Measurements from ENCODE around the gene SLC50A1. TPM values are rescaled to one million over a fixed set of nuclear protein-coding genes. Genes with fewer than 3 reads are reported as not detected.
"Not testable (repeated sequence)": the region's sequence is repeated elsewhere in the genome, so short reads cannot be mapped to it uniquely, and the experiment has no call there.

SLC50A1 gene
- polyA plus RNA-seq, 2 donors, result 41.0 to 51.5 TPM

DNA sequence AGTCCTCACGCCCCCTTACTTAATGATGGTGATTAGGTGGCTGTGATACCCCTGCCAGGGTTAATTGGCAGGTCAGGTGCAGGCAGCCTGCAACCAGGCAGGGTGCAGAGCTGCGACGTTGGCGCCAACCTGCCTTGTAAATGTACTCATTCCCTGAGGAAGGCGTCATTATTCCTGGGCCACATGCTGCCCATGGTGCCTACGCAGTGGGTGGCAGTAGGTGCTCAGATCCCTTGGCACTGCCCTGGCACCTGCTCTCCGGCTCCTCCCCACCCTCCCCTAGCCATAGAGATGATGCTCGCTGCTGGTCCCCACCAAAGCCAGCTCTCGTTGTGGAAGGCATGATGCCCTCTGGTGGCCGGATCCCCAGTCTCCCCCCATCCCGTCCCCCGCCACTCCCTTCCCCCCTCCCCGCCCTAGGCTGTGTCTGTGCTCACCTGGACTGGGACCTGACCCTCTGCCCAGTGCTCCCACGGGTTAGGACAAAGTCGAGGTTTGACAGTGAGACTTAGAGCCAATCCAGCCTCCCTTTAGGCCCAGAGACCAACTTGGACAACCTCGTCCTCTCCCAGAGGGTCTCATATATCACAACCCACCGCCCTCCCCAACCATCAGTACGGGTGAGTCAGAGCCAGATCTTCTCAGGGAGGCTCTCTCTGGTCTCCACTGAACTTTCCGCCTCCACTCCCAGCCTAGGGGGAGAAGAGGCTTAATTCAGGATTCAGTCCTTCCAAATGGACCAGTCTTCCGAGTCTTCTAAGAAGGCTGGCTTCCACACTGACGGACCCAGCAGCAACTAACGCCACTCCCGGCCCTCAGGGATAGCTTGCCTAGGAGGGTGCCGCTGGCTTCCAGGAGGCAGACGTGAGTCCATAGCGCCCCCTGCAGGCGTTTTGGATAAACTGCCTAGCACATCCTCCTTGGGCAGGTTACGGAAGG lies 31.8 kb downstream of the SLC50A1 start:
- Histone ChIP-seq H3K27me3 (ENCODE audit: control insufficient read depth in 1 of 2, insufficient read depth in 2 of 2, low read length in 2 of 2) (no peaks in the 10 kb centered on the region), H3K4me1 (ENCODE audit: control insufficient read depth in 2 of 2, insufficient read depth in 2 of 2, low read length in 1 of 2) (peaks cover 0 to 3% of the 10 kb centered on the region in 2 donors), H3K27ac (ENCODE audit: low read depth in 2 of 2, low read length in 1 of 2) (peak overlapping the region; percentile 45 to 60), H3K36me3 (ENCODE audit: control insufficient read depth in 2 of 2, insufficient read depth in 2 of 2, low read length in 1 of 2) (peaks cover 0 to 11% of the 10 kb centered on the region in 2 donors), H3K9me3 (ENCODE audit: control insufficient read depth in 2 of 2, insufficient read depth in 1 of 2, low read depth in 1 of 2, low read length in 1 of 2) (no peaks in the 10 kb centered on the region), H3K4me3 (ENCODE audit: low read depth in 1 of 2, low read length in 2 of 2) (no peak overlapping the region)
- 7 to 8% methylated on average over 28 of the region's 28 CpGs for WGBS, 2 donors

DNA sequence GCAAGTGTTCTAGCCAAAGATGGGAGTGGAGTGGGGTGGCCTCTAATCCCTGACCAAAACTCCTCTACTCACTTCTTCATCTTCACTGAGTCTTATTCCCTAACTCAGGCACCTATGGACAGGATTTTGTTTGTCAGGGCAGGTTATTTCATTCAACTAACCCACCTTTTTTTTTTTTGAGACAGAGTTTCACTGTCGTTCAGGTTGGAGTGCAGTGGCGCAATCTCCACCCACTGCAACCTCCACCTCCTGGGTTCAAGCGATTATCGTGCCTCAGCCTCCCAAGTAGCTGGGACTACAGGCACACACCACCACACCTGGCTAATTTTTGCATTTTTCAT lies 32.4 kb downstream of the SLC50A1 start:
- H3K27ac ChIP-seq (ENCODE audit: low read depth in 2 of 2, low read length in 1 of 2); H3K27me3 ChIP-seq (ENCODE audit: control insufficient read depth in 1 of 2, insufficient read depth in 2 of 2, low read length in 2 of 2); H3K4me3 ChIP-seq (ENCODE audit: low read depth in 1 of 2, low read length in 2 of 2); H3K4me1 ChIP-seq (ENCODE audit: control insufficient read depth in 2 of 2, insufficient read depth in 2 of 2, low read length in 1 of 2); H3K9me3 ChIP-seq (ENCODE audit: control insufficient read depth in 2 of 2, insufficient read depth in 1 of 2, low read depth in 1 of 2, low read length in 1 of 2): not testable (repeated sequence)
- H3K36me3 ChIP-seq (ENCODE audit: control insufficient read depth in 2 of 2, insufficient read depth in 2 of 2, low read length in 1 of 2), result peaks cover 0 to 11% of the 10 kb centered on the region in 2 donors
- WGBS, 2 donors, result 42% methylated on average over 4 of the region's 4 CpGs

DNA sequence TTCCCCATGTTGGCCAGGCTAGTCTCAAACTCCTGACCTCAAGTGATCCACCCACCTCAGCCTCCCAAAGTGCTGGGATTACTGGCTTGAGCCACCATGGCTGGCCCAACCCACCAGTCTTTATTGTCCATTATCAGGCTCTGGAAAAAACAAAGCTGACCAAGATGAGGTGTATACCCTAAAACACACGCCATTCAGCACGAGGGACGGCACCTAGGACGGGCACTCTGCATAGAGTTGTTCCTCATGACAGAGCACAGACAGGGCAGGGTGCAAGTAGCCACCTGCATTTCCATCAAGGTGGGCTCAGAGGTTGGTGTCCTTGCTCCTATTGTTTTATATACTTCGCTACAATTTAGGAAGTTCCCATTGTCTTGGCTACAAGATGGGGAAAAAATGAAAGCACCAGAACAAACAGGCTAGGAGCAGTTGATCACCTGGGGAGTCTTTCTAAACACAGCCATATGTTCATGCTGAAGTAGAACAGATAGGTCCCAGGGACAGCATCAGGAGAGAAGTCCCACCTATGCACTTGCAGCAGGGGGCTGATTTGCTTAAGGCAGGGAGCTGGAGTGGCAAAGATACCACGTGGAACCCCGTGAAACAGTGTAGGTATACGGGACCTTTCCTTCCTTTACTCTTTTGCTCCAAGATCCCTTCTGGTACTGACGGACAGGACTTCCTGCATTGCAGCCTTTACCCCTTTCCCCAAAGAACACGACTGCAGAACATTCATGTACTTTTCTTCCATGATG lies 33.0 kb downstream of the SLC50A1 start:
- Histone ChIP-seq H3K9me3 (ENCODE audit: control insufficient read depth in 2 of 2, insufficient read depth in 1 of 2, low read depth in 1 of 2, low read length in 1 of 2) (no peaks in the 10 kb centered on the region), H3K4me1 (ENCODE audit: control insufficient read depth in 2 of 2, insufficient read depth in 2 of 2, low read length in 1 of 2) (peaks cover 0 to 3% of the 10 kb centered on the region in 2 donors), H3K27me3 (ENCODE audit: control insufficient read depth in 1 of 2, insufficient read depth in 2 of 2, low read length in 2 of 2) (no peaks in the 10 kb centered on the region), H3K36me3 (ENCODE audit: control insufficient read depth in 2 of 2, insufficient read depth in 2 of 2, low read length in 1 of 2) (peaks cover 0 to 11% of the 10 kb centered on the region in 2 donors), H3K27ac (ENCODE audit: low read depth in 2 of 2, low read length in 1 of 2) (no peak overlapping the region), H3K4me3 (ENCODE audit: low read depth in 1 of 2, low read length in 2 of 2) (no peak overlapping the region)
- 81 to 83% methylated on average over 10 of the region's 10 CpGs for WGBS, 2 donors

DNA sequence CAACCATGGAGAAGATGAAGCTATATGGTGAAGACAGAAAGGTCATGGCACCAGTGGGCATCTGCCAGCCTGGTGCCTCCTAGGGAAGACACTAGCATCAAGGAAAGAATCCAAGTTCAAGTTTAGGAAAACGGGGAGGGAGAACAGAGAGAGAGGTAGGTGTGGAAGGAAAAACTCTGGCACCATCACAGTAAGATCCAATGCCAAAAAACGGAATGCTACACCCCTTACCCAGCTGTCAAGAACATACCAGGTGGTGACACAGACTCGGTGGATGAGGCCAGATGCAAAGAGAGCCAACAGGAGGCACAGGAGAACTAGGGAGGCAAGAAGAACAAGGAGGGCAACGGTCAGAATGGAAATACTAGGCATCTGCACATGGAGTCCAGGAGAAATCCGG lies 33.9 kb downstream of the SLC50A1 start:
- H3K36me3 ChIP-seq (ENCODE audit: control insufficient read depth in 2 of 2, insufficient read depth in 2 of 2, low read length in 1 of 2), result peaks cover 0 to 11% of the 10 kb centered on the region in 2 donors
- H3K4me1 ChIP-seq (ENCODE audit: control insufficient read depth in 2 of 2, insufficient read depth in 2 of 2, low read length in 1 of 2), result peaks cover 0 to 3% of the 10 kb centered on the region in 2 donors
- H3K27ac ChIP-seq (ENCODE audit: low read depth in 2 of 2, low read length in 1 of 2), result no peak overlapping the region
- no peaks in the 10 kb centered on the region for H3K27me3 ChIP-seq (ENCODE audit: control insufficient read depth in 1 of 2, insufficient read depth in 2 of 2, low read length in 2 of 2)
- WGBS, 2 donors, result 67 to 73% methylated on average over 5 of the region's 5 CpGs
- no peak overlapping the region for H3K4me3 ChIP-seq (ENCODE audit: low read depth in 1 of 2, low read length in 2 of 2)
- H3K9me3 ChIP-seq (ENCODE audit: control insufficient read depth in 2 of 2, insufficient read depth in 1 of 2, low read depth in 1 of 2, low read length in 1 of 2), result no peaks in the 10 kb centered on the region

DNA sequence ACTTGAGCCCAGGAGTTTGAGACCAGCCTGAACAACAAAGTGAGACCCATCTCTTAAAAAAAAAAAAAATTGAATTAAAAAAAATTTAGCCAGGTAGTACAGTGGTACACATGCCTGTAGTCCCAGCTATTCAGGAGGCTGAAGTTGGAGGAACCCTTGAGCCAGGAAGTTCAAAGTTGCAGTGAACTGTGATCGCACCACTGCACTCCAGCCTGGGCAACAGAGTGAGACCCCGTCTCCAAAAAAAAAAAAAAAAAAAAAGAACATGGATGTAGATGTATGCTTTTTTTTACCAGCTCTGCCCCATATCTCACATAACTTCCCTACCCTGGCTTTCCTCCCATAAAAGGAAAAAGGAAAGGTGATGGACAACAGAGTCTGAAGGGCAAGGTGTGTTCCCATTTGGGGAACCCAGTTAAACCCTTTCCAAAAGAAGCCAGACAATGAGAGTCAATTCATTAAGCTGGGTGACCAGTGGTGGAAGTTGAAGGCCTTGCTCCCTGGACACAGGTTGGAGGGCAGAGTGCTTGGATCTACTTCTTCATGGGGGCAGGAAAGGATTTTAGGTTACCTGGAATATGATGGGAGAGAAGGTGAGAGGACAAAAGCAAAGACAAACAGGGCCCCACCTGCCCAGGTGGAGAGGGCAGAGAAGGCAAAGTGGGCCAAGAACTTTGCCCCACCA lies 34.6 kb downstream of the SLC50A1 start:
- Histone ChIP-seq H3K9me3 (ENCODE audit: control insufficient read depth in 2 of 2, insufficient read depth in 1 of 2, low read depth in 1 of 2, low read length in 1 of 2) (no peaks in the 10 kb centered on the region), H3K36me3 (ENCODE audit: control insufficient read depth in 2 of 2, insufficient read depth in 2 of 2, low read length in 1 of 2) (peaks cover 0 to 11% of the 10 kb centered on the region in 2 donors), H3K27ac (ENCODE audit: low read depth in 2 of 2, low read length in 1 of 2) (no peak overlapping the region), H3K27me3 (ENCODE audit: control insufficient read depth in 1 of 2, insufficient read depth in 2 of 2, low read length in 2 of 2) (no peaks in the 10 kb centered on the region), H3K4me3 (ENCODE audit: low read depth in 1 of 2, low read length in 2 of 2) (no peak overlapping the region), H3K4me1 (ENCODE audit: control insufficient read depth in 2 of 2, insufficient read depth in 2 of 2, low read length in 1 of 2) (peaks cover 0 to 3% of the 10 kb centered on the region in 2 donors)
- 89 to 94% methylated on average over 2 of the region's 2 CpGs for WGBS, 2 donors

DNA sequence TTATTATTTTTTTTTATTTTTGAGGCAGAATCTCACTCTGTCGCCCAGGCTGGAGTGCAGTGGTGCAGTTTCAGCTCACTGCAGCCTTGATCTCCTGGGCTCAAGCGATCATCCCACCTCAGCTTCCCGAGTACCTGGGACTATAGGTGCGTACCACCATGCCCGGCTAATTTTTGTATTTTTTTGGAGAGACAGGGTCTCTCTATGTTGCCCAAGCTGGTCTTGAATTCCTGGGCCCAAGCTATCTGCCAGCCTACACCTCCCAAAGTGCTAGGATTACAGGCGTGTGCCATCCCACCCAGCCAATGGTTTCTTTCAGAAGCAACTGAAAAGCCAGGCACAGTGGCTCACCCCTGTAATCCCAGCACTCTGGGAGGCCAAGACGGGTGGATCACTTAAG lies 35.2 kb downstream of the SLC50A1 start:
- peaks cover 0 to 11% of the 10 kb centered on the region in 2 donors for H3K36me3 ChIP-seq (ENCODE audit: control insufficient read depth in 2 of 2, insufficient read depth in 2 of 2, low read length in 1 of 2)
- no peaks in the 10 kb centered on the region for H3K9me3 ChIP-seq (ENCODE audit: control insufficient read depth in 2 of 2, insufficient read depth in 1 of 2, low read depth in 1 of 2, low read length in 1 of 2)
- H3K27ac ChIP-seq (ENCODE audit: low read depth in 2 of 2, low read length in 1 of 2), result no peak overlapping the region
- WGBS, 2 donors, result 91 to 95% methylated on average over 7 of the region's 7 CpGs
- peaks cover 0 to 3% of the 10 kb centered on the region in 2 donors for H3K4me1 ChIP-seq (ENCODE audit: control insufficient read depth in 2 of 2, insufficient read depth in 2 of 2, low read length in 1 of 2)
- no peaks in the 10 kb centered on the region for H3K27me3 ChIP-seq (ENCODE audit: control insufficient read depth in 1 of 2, insufficient read depth in 2 of 2, low read length in 2 of 2)
- no peak overlapping the region for H3K4me3 ChIP-seq (ENCODE audit: low read depth in 1 of 2, low read length in 2 of 2)

DNA sequence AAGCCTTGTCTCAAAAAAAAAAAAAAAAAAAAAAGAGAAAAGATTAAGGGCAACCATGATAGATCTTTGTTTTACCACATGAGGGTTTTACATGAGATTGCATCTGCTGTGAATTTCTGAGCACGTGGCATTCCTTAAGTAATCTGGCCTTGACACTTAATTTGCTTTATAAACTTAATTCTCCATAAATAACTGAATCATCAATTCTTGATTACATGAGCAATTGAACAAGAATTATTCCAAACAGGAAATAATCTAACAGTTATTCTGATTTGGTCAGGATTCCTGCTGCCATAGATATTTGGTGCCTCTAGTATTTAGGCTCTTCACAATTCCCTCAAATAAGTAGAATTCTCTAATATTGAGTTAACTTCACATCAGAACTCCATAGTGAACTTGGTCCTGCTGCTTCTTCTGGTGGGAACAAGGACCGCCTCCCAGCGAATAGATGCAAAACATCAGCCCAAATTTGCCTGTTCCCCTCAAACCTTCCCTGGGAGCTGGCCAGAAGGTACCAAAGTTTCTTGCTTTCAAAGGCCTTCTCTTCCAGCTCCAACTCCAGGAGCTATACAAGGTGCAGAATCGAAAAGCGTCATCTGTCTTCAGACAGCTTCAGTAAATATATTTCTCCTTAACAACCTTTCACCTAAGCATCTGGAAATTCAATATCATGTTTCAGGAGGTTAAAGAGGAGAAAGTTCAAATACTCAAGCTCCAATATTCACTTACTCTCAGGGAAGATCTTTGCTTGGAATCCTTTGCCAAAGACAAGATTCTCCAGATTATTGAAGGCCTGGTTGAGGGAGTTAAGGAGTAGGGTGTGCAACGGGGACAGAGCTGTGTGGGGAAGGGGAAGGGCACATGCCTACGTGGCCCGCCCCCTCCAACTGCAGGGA lies 36.4 kb downstream of the SLC50A1 start:
- Histone ChIP-seq H3K27me3 (ENCODE audit: control insufficient read depth in 1 of 2, insufficient read depth in 2 of 2, low read length in 2 of 2) (no peaks in the 10 kb centered on the region), H3K9me3 (ENCODE audit: control insufficient read depth in 2 of 2, insufficient read depth in 1 of 2, low read depth in 1 of 2, low read length in 1 of 2) (no peaks in the 10 kb centered on the region), H3K27ac (ENCODE audit: low read depth in 2 of 2, low read length in 1 of 2) (peak overlapping the region; percentile 90 to 96), H3K4me3 (ENCODE audit: low read depth in 1 of 2, low read length in 2 of 2) (peak overlapping the region; percentile 81 to 86), H3K36me3 (ENCODE audit: control insufficient read depth in 2 of 2, insufficient read depth in 2 of 2, low read length in 1 of 2) (peaks cover 0 to 11% of the 10 kb centered on the region in 2 donors), H3K4me1 (ENCODE audit: control insufficient read depth in 2 of 2, insufficient read depth in 2 of 2, low read length in 1 of 2) (peaks cover 0 to 7% of the 10 kb centered on the region in 2 donors)
- 42 to 47% methylated on average over 8 of the region's 8 CpGs for WGBS, 2 donors

DNA sequence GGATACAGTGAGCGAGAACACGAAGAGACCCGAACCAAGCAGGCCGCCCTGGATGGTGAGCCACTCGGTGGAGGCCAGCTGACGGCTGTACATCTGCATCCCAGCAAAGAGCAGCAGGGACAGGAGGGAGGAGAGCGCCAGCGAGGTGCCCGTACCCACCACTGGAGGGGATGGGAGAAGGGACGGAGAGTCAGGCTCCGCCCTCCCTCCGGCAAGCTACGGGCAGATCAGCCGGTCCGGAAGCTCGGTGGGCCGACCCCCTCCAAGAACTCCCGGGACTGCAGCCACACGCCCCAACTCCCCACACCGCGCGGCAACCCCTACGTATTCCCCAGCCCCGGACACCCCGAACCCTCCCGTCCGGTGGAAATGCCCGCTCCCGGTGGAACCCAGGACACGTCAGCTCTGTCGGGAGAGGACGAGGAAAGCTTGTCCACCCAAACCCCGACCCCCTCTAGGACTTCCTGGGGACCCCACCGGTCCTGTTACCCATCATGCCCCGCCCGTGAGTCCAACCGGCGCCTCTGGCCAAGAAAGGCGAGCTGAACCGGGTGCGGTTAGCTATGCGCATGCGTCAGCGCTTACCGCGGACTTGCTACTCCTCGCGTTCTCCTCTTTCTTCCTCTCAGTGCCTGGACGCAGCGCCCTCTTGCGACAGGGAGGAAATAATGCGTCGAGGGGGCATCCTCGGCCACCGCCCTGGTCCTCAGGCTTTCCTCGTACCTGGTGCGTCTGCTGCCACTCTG lies 37.3 kb downstream of the SLC50A1 start, which contains the start of gene KRTCAP2:
TSS of gene KRTCAP2 (minus strand) at position 573 of the 746 bp plus-strand sequence. CDS start at position 493, 80 bp downstream.
- H3K36me3 ChIP-seq (ENCODE audit: control insufficient read depth in 2 of 2, insufficient read depth in 2 of 2, low read length in 1 of 2), result peaks cover 0 to 11% of the 10 kb centered on the region in 2 donors
- WGBS, 2 donors, result 0% methylated on average over 49 to 57 of the region's 57 CpGs
- peak within 1 kb of the TSS; percentile 81 to 86 for H3K4me3 ChIP-seq (ENCODE audit: low read depth in 1 of 2, low read length in 2 of 2)
- H3K27ac ChIP-seq (ENCODE audit: low read depth in 2 of 2, low read length in 1 of 2), result peak within 1 kb of the TSS; percentile 90 to 96
- H3K4me1 ChIP-seq (ENCODE audit: control insufficient read depth in 2 of 2, insufficient read depth in 2 of 2, low read length in 1 of 2), result peaks cover 0 to 11% of the 10 kb centered on the region in 2 donors
- no peaks in the 10 kb centered on the region for H3K9me3 ChIP-seq (ENCODE audit: control insufficient read depth in 2 of 2, insufficient read depth in 1 of 2, low read depth in 1 of 2, low read length in 1 of 2)
- H3K27me3 ChIP-seq (ENCODE audit: control insufficient read depth in 1 of 2, insufficient read depth in 2 of 2, low read length in 2 of 2), result no peaks in the 10 kb centered on the region
